Osteocyte (in vitro differentiated cells): ENCODE data around the gene SLC4A11. TPM values are rescaled to one million over a fixed set of nuclear protein-coding genes. Genes with fewer than 3 reads are reported as not detected.

Source experiments
- DNase-seq: peaks from one replicate; pipeline ENCODE4 v3.0.0; 2021; ENCODE audit warnings: mixed read lengths; ENCODE audit not compliant: unreplicated experiment; ENCODE audit errors: extremely low spot score
- H3K27ac Mint-ChIP-seq: one replicate; pipeline ENCODE4 v1.8.0; 2021; ENCODE audit warnings: mild to moderate bottlenecking, mixed read lengths; ENCODE audit not compliant: unreplicated experiment
- H3K27me3 Mint-ChIP-seq: one replicate; pipeline ENCODE4 v1.8.0; 2021; ENCODE audit warnings: mixed read lengths; ENCODE audit not compliant: unreplicated experiment
- H3K36me3 Mint-ChIP-seq: one replicate; pipeline ENCODE4 v1.8.0; 2021; ENCODE audit warnings: mixed read lengths; ENCODE audit not compliant: unreplicated experiment
- H3K4me1 Mint-ChIP-seq: one replicate; pipeline ENCODE4 v1.8.0; 2021; ENCODE audit warnings: mixed read lengths; ENCODE audit not compliant: unreplicated experiment
- H3K4me3 Mint-ChIP-seq: one replicate; pipeline ENCODE4 v1.8.0; 2021; ENCODE audit warnings: mild to moderate bottlenecking, moderate library complexity, mixed read lengths; ENCODE audit not compliant: unreplicated experiment
- H3K9me3 Mint-ChIP-seq: one replicate; pipeline ENCODE4 v1.8.0; 2021; ENCODE audit warnings: mixed read lengths; ENCODE audit not compliant: unreplicated experiment
- long read RNA-seq: library from polyadenylated mRNA; unstranded; transcript quantifications from one replicate; pipeline ENCODE4 v2.0.0, GENCODE V29; 2021
- total RNA-seq: library from RNA; stranded (reverse); gene quantifications from 2 replicates; pipeline ENCODE4 v1.2.1, GENCODE V29; 2021
- TF ChIP-seq, protein P1 (sequence below): fragments of 200-600 bp; sonication (generic); IDR thresholded peaks from 2 replicates; pipeline ENCODE4 v1.5.0; 2021; ENCODE audit warnings: antibody characterized with exemption, mild to moderate bottlenecking, moderate library complexity

SLC4A11 gene
- 2.4 and 3.2 TPM in 2 replicates for total RNA-seq
- long read RNA-seq, partial matches to known transcripts = 0 of 1 reads
- long read RNA-seq, other reads (novel, unspliced or antisense) = 0 of 1 reads

DNA sequence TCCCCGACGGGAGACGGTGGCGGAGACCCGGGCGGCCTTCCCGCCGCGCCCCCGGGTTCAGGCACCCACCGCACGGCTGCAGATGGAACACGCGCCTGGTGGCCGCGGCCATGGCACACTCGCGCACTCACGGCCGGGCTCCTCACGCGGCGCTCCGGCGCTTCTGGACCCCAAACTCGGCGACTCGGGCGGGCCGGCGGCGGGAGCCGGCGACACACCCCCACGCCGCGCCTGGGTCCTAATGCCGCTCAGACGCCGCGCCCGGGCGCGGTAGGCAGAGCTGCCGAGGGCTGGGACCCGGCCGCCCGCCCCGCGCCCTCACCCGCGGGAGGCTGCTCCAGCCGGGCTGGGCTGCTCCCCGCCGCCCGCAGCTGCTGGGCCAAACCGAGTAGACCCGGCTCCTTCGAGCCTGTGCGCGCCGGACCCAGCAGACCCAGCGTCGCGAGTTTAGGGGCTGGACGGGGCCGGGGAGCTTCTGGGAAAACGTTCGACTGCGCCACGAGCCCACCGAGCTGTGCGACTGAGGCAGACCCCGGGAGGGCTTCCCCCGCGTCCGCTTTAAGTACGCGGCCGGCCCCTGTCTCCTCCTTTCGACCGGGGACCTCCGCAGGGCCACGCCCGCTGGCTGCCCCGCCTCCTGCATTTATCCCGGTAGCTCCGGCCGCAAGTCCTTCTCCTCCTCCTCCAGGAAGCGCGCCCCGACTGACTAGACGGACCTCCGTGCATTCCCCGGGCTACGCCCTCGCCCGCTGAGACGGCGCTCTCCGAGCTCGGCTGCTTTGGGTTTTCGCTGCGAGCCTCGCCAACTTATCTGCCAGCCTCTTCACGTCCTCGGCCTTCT, at the start of gene SLC4A11:
Gene SLC4A11 (minus strand): TSS at position 165 of the 841 bp plus-strand sequence. CDS start 53 bp downstream, at position 112.
- Mint-ChIP-seq H3K9me3 (no peaks in the 10 kb centered on the region), H3K4me3 (peak within 1 kb of the TSS; percentile 87), H3K4me1 (peaks cover 21% of the 10 kb centered on the region), H3K27me3 (peaks cover 13% of the 10 kb centered on the region), H3K36me3 (no peaks in the 10 kb centered on the region), H3K27ac (peak within 1 kb of the TSS; percentile 34)
- TF ChIP-seq, protein P1, sequence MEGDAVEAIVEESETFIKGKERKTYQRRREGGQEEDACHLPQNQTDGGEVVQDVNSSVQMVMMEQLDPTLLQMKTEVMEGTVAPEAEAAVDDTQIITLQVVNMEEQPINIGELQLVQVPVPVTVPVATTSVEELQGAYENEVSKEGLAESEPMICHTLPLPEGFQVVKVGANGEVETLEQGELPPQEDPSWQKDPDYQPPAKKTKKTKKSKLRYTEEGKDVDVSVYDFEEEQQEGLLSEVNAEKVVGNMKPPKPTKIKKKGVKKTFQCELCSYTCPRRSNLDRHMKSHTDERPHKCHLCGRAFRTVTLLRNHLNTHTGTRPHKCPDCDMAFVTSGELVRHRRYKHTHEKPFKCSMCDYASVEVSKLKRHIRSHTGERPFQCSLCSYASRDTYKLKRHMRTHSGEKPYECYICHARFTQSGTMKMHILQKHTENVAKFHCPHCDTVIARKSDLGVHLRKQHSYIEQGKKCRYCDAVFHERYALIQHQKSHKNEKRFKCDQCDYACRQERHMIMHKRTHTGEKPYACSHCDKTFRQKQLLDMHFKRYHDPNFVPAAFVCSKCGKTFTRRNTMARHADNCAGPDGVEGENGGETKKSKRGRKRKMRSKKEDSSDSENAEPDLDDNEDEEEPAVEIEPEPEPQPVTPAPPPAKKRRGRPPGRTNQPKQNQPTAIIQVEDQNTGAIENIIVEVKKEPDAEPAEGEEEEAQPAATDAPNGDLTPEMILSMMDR = no peak
- no peak for DNase-seq

DNA sequence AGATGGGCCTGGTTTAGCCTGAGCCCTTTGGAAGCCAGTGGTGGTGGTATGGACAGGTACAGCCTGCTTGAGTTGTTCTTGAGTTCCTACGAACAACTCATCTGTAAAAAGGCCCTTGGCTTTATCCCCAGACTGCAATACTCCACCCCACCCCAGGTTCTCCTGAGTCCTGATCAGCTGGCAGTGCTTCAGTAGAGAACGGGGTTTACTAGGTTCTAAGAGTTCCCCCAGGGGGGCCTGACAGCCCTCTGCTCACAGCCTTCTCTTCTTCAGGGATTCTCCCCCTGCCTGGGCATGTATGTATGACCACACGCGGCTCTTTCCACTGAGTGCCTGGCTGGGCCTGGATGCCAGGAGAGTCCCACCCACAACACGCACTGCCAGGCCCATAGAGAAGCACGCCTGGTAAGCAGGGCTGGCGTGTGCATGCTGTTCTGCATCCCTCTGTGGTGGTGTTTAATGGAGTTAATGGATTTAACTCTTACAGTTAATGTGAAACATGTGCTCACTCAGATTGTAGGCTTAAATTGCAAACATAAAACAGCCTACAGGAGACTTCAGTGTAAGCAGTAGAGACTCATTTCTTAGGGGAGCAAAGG, 44.3 kb upstream of the SLC4A11 start:
- DNase-seq = no peak
- Mint-ChIP-seq H3K9me3 (no peaks in the 10 kb centered on the region), H3K27me3 (no peaks in the 10 kb centered on the region), H3K36me3 (peaks cover 29% of the 10 kb centered on the region), H3K4me1 (no peaks in the 10 kb centered on the region), H3K27ac (no peak overlapping the region), H3K4me3 (no peak overlapping the region)
- TF ChIP-seq, protein P1 = no peak

DNA sequence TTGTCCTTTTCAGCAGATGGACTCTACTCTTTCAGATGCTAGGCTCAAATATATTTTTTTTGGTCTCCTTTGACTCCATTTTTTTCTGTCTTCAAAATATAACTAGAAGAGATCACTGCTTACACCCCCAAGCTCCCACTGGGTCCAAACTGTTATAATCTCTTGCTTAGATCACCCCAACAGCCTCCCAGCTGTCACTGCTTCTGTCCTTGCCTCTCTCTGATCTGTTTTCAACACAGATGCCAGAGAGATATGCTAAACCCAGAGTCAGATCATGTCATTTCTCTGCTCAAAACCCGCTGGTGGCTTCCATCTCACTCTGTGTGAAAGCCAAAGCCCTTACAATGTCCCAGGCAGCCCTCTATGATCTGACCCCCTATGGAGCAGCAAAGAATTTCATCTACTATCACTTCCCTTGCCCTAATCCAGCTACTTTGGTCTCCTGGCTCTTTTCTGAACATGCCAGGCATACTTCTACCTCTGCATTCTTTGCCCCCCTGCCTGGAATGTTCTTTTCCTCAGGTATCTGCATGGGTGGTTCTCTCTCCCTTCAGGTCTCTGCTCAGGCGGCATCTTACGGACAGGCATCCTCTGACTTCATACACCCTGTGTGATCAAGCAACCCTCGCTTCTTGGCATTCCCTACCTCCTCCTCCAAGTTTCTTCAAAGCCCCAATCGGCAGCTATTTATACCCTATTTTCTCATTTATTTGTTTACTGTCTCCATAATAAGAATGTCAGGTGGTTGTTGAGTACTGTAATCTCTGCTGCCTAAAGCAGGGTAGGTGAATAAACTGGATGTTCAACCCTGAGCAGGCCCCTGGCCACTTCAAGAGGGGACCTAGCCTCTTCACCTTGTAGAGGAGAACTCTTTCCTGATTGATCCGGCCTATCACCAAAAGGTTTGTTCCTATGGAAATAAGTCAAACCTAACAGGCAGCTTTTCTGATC, 43.6 kb upstream of the SLC4A11 start:
- H3K9me3 Mint-ChIP-seq = no peaks in the 10 kb centered on the region
- no peak overlapping the region for H3K4me3 Mint-ChIP-seq
- peak overlapping the region; percentile 35 for H3K27ac Mint-ChIP-seq
- H3K36me3 Mint-ChIP-seq = peaks cover 33% of the 10 kb centered on the region
- H3K4me1 Mint-ChIP-seq = no peaks in the 10 kb centered on the region
- H3K27me3 Mint-ChIP-seq = no peaks in the 10 kb centered on the region
- TF ChIP-seq, protein P1 = no peak
- no peak for DNase-seq

DNA sequence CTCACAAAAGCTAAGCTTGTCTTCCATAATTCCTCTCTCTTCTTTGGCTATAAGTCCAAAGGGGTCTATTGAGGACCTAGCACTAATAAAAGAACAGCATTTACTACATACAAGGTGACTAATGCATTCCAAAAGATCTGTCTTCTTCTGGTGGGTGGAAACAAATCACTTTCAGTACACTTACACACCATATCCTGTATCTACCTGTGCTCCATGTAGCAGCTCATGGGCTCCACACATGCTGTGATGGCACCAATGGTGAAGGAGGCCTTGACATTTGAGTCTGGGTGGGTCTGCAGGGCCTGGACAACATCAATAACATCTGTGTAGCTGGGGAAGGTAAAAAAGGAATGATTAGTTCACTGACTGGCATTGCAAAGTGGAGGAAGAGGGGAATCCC, 42.4 kb upstream of the SLC4A11 start:
- no peak for DNase-seq
- TF ChIP-seq, protein P1 = no peak
- no peak overlapping the region for H3K27ac Mint-ChIP-seq
- H3K4me1 Mint-ChIP-seq = no peaks in the 10 kb centered on the region
- no peaks in the 10 kb centered on the region for H3K27me3 Mint-ChIP-seq
- no peaks in the 10 kb centered on the region for H3K9me3 Mint-ChIP-seq
- H3K36me3 Mint-ChIP-seq = peaks cover 37% of the 10 kb centered on the region
- no peak overlapping the region for H3K4me3 Mint-ChIP-seq
